Hematopoietic multipotent progenitor cell treated with erythropoietin and hydrocortisone succinate and interleukin-3 and kit ligand, for 6 days (in vitro differentiated cells): ENCODE results near the gene AKAP13.

Experiments
- DNase-seq: peaks from one replicate; pipeline ENCODE4 v3.0.0-alpha.2; 2015

The AKAP13 gene

GRCh38 chr15:85749261-85750151, 369.1 kb downstream of the AKAP13 start:
- no peak for DNase-seq

GRCh38 chr15:85750319-85751290, 370.2 kb downstream of the AKAP13 start:
- no peak for DNase-seq

GRCh38 chr15:85751291-85752123, 371.1 kb downstream of the AKAP13 start:
- DNase-seq: no peak

- DNase-seq: no peak
Observed at GRCh38 chr15:85752124-85752475, 371.7 kb downstream of the AKAP13 start.

GRCh38 chr15:85752491-85752961, 372.1 kb downstream of the AKAP13 start:
- DNase-seq: peak; percentile 44

GRCh38 chr15:85753261-85753660, 372.9 kb downstream of the AKAP13 start:
- no peak for DNase-seq

GRCh38 chr15:85753791-85754452, 373.5 kb downstream of the AKAP13 start:
- no peak for DNase-seq

- DNase-seq: no peak
Observed at GRCh38 chr15:85754989-85755388, 374.6 kb downstream of the AKAP13 start.

GRCh38 chr15:85755471-85755870, 375.1 kb downstream of the AKAP13 start:
- DNase-seq: no peak

GRCh38 chr15:85755942-85756341, 375.5 kb downstream of the AKAP13 start:
- no peak for DNase-seq

GRCh38 chr15:85756411-85757072, 376.1 kb downstream of the AKAP13 start:
- no peak for DNase-seq

- DNase-seq: no peak
Observed at GRCh38 chr15:85757073-85757938, 376.9 kb downstream of the AKAP13 start.

GRCh38 chr15:85757939-85758654, 377.7 kb downstream of the AKAP13 start:
- no peak for DNase-seq

- no peak for DNase-seq
Observed at GRCh38 chr15:85758655-85758978, 378.2 kb downstream of the AKAP13 start.

- peak; percentile 83 for DNase-seq
Observed at GRCh38 chr15:85759376-85759775, 379.0 kb downstream of the AKAP13 start.

GRCh38 chr15:85760049-85760448, 379.6 kb downstream of the AKAP13 start:
- DNase-seq: no peak

GRCh38 chr15:85760531-85761371, 380.3 kb downstream of the AKAP13 start:
- DNase-seq: peak; percentile 22

GRCh38 chr15:85761635-85762034, 381.2 kb downstream of the AKAP13 start:
- DNase-seq: no peak
